CD4-positive, alpha-beta T cell treated with Interleukin-6 for 4 hours (primary cell): ENCODE data around the gene C16orf90.

ENCODE experiments used
- DNase-seq: peaks from one replicate; pipeline ENCODE4 v3.0.0-alpha.2; 2020; ENCODE audit warnings: mixed read lengths

The C16orf90 gene

DNA sequence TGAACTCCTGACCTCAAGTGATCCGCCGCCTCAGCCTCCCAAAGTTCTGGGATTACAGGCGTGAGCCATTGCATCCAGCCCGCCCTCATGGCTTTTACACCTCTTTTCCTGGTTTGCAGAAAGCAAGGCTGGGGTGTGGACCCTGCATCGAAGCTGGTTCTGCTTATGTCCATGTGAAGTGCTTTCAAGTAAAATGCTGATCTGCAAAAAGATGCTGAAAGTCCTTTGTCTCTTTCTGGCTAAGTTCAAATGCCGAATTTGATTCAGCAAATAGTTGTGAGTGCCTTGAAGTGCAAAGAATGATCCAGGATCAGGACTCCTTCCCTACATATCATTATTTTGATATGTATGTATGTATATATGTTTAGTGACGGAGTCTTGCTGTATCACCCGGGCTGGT is 34.7 kb downstream of the C16orf90 start:
- DNase-seq: no peak

DNA sequence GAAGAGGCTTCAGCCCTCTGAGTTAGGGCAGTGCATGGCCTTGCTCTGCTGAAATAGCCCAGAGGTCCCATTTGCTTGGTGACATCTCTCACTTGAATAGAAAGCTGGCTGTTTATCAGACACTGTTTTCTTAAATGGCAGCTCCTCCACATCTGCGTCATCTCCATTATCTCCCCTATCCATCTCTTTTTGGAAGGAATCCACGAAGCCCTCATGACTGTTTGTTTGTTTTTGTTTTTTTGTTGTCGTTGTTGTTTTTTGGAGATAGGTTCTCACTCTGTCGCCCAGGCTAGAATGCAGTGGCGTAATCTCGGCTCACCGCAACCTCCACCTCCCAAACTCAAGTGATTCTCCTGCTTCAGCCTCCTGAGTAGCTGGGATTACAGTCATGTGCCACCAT is 35.2 kb downstream of the C16orf90 start:
- no peak for DNase-seq

DNA sequence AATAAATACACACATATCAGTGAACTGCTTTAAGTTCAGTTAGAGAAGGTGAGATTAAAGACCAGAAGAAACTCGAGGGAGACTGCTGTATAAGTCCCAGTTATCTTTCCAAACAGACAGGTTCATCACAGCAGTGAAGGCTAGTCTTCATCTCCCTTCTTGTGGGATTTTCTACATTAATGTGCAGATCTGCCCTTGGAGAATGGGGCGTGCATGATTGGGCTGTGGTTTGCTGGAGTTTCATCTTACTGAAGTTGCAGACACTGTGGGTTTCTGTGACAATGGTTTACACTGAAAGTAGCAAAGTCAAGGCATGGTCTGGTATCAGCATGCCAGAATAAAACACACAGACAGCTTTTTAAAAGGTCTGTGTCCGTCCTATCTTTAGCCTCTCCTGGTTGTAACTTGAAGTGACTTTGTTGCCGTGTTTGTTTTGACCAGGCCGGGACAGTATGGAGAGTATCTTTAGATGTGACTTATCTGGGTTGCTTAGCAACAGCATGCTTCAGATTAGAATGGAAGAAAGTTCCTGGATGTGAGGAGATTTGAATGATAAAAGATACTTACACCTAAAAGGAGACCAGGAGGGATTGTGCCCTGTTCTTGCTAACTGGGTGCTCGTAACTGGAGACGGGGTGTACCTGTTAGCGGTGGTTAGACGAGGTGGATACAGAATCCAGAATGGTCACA is 35.7 kb downstream of the C16orf90 start:
- DNase-seq: peak; percentile 21

- peak; percentile 16 for DNase-seq
These were observed 36.4 kb downstream of the C16orf90 start for GRCh38 chr16:3458852-3459361.

DNA sequence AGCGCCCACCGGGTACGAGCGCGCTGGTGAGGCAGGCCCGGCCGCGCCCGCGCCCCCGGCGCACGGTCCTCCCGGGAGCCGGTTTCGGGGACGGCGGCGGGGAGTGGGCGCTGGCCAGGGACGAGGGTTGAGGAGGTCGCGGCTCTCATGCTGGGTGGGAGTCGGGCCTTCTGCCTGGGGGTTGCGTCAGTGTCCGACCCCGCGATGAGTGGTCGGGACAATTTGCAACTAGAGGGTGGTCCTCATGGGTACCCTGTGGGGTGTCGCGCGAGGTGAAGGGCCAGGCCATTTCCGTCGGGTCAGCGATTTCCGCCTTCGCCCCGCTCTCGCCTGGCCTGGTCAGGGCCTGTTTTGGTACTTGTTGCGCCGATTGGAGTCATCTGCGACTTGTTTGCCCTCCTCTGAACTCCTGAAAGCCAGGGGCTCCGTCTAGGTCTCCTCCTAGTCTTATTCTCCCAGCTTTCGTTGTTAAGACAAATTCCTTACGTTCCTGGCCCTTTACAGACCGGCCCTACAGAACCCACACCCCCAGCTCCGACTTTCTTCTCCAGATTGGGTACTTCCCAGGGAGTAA is 36.9 kb downstream of the C16orf90 start:
- DNase-seq: no peak

DNA sequence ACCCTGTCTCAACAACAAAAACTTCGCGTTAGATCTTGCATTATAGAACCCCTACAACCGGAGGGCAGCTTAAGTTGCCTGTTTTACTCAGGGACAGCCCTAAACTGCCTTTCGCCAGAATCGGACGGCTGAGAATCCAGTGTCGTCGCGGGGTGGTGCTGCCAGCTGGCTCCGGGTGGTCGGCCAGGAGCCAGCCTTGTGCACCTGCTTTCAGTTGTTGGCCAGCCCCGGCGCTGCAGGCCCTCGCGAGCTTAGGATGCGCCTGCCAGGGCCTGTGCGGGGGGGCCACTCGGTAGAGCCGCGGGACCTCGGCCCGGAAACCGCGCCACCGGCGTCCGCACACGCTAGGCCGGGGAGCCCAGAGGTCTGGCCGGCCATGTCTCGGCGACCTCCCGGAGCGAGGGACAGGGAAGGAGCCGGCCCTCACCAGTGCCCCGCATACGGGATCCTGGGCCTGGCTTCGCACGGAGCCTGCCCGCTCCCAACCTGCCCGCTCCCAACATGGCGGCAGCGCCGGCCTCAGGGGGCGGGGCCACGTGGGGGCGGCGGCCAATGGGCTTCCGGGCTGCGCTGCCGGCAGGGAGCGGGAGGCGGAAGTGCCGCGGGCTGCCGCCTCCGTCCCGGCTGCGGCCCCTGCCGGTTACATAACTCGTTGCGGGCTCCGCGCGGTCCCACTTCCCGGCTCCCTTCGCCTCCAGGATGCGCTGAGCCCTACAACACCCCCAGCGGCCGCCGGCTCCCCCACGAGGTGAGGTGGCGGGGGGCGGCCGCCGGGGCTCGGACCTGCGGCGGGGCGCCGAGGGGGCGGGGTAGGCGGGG is 37.6 kb downstream of the C16orf90 start:
- DNase-seq: peak; percentile 93

- no peak for DNase-seq
These were observed 40.6 kb downstream of the C16orf90 start for GRCh38 chr16:3454631-3455147.

GRCh38 chr16:3454093-3454492 is 41.2 kb downstream of the C16orf90 start:
- DNase-seq: no peak

- DNase-seq: no peak
These were observed 51.3 kb downstream of the C16orf90 start for GRCh38 chr16:3444032-3444388.
